ENCODE measurements around the gene ANKRD27. TPM values are rescaled to one million over a fixed set of nuclear protein-coding genes. Genes with fewer than 3 reads are reported as not detected.

Gene ANKRD27
- total RNA-seq, 2 experiments from 2014 or later = 16.5 to 17.6 TPM

GRCh38 chr19:32570081-32570785, 104.7 kb downstream of the ANKRD27 start:
- Mint-ChIP-seq H3K4me3 (peak overlapping the region; percentile 57), H3K36me3 (ENCODE audit: low read depth) (no peaks in the 10 kb centered on the region), H3K27ac (no peak overlapping the region), H3K27me3 (peaks cover 22% of the 10 kb centered on the region), H3K4me1 (ENCODE audit: low read depth) (peaks cover 20% of the 10 kb centered on the region), H3K9me3 (no peaks in the 10 kb centered on the region)
- H3K27ac ChIP-seq (ENCODE audit: low read depth in 1 of 2, low read length in 2 of 2) = no peak overlapping the region
- H3K4me3 ChIP-seq (ENCODE audit: low read length) = no peak overlapping the region
- peaks cover 10% of the 10 kb centered on the region for H3K4me1 ChIP-seq (ENCODE audit: insufficient read depth, low read length)
- no peaks in the 10 kb centered on the region for H3K9me3 ChIP-seq (ENCODE audit: control insufficient read depth in 1 of 2, insufficient read depth in 1 of 2, low read length in 2 of 2)
- CTCF ChIA-PET = interaction anchor here (1.2 kb wide), 1 partner anchor 106 kb away, joined by 3 read pairs; no protein-coding TSS in a partner anchor
- DNase-seq (peak; percentile 14 to 79 (median 45)), ATAC-seq (ENCODE audit: poor library complexity) (peak; percentile 78)
- H3K36me3 ChIP-seq (ENCODE audit: insufficient read depth, low read length) = no peaks in the 10 kb centered on the region
- TF ChIP-seq CTCF (IDR thresholded peaks at IDR 0.05) = peak; percentile 66
- peaks cover 4 to 13% of the 10 kb centered on the region in 2 experiments for H3K27me3 ChIP-seq (ENCODE audit: control insufficient read depth in 1 of 2, insufficient read depth in 2 of 2, low read length in 2 of 2)
- POLR2A ChIA-PET = interaction anchor here (1.0 kb wide), 1 partner anchor 225 kb away, joined by 3 read pairs; the partner anchor contains the start of gene ZNF507
- intact Hi-C loops (cut with DNase I, micrococcal nuclease) = loop anchor here (1.0 to 5.0 kb wide), 5 partner anchors 106 to 1903 kb away; no protein-coding TSS in a partner anchor

DNA sequence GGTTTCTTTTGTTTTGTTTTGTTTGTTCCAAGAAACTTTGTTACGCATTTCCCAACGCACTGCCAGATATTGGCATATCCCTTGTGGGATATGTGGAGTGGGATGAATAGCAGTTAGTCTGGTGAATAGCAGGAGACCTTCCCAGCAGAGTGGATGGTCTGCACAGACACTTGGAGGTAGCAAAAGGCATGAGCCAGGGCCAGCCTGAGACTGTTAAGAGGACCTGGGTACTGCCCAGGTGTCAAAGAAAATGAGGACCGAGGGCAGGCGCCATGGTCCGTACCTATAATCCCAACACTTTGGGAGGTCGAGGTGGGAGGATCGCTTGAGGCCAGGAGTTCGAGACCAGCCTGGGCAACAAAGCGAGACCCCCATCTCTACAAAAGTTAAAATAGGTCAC, 107.5 kb downstream of the ANKRD27 start:
- intact Hi-C loops (cut with DNase I, micrococcal nuclease) = loop anchor here in 1 of 2 experiments (5.0 kb wide), 3 partner anchors 105 to 1885 kb away; no protein-coding TSS in a partner anchor
- no peaks in the 10 kb centered on the region for H3K36me3 ChIP-seq (ENCODE audit: insufficient read depth, low read length)
- ChIA-PET POLR2A (no interaction called here), CTCF (no interaction called here)
- H3K9me3 Mint-ChIP-seq = no peaks in the 10 kb centered on the region
- no peaks in the 10 kb centered on the region for H3K4me1 ChIP-seq (ENCODE audit: insufficient read depth, low read length)
- H3K27ac ChIP-seq (ENCODE audit: low read depth in 1 of 2, low read length in 2 of 2) = no peak overlapping the region
- no peaks in the 10 kb centered on the region for H3K36me3 Mint-ChIP-seq (ENCODE audit: low read depth)
- DNase-seq (no peak), ATAC-seq (ENCODE audit: poor library complexity) (no peak)
- peaks cover 7% of the 10 kb centered on the region for H3K4me1 Mint-ChIP-seq (ENCODE audit: low read depth)
- no peaks in the 10 kb centered on the region for H3K9me3 ChIP-seq (ENCODE audit: control insufficient read depth in 1 of 2, insufficient read depth in 1 of 2, low read length in 2 of 2)
- H3K27me3 ChIP-seq (ENCODE audit: control insufficient read depth in 1 of 2, insufficient read depth in 2 of 2, low read length in 2 of 2) = peaks cover 4 to 13% of the 10 kb centered on the region in 2 experiments
- TF ChIP-seq CTCF (IDR thresholded peaks at IDR 0.05) = no peak
- no peak overlapping the region for H3K27ac Mint-ChIP-seq
- H3K4me3 Mint-ChIP-seq = no peak overlapping the region
- peaks cover 24% of the 10 kb centered on the region for H3K27me3 Mint-ChIP-seq
- H3K4me3 ChIP-seq (ENCODE audit: low read length) = no peak overlapping the region

DNA sequence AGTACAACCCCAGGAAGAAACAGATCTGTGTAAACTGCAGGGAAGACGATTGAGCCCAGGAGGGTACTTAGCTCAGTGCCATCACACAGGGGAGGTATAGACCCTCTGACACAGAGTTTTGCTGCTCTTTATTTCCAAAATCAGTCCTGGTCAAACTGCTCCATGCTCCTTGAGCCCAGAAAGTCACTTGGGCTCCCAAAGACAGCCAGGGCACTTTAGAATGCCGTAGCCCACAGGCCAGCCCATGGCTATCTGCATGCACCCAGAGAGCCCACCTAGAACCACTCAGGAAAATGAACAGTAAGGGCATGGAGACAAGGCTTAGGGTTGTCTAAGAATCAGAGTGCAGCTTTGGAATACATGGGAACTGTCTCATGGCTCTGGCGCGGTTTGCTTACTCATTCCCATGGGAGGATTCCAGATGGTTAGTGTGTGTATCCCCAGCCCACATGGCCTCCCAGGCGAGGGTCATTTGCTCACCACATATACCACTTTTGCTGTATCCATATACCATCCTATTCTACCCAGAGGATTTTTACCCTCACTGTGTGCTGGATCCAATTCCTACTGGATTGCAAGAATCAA, 108.6 kb downstream of the ANKRD27 start:
- H3K9me3 ChIP-seq (ENCODE audit: control insufficient read depth in 1 of 2, insufficient read depth in 1 of 2, low read length in 2 of 2) = no peaks in the 10 kb centered on the region
- peaks cover 4 to 13% of the 10 kb centered on the region in 2 experiments for H3K27me3 ChIP-seq (ENCODE audit: control insufficient read depth in 1 of 2, insufficient read depth in 2 of 2, low read length in 2 of 2)
- H3K9me3 Mint-ChIP-seq = no peaks in the 10 kb centered on the region
- H3K27me3 Mint-ChIP-seq = peaks cover 24% of the 10 kb centered on the region
- intact Hi-C loops (cut with DNase I, micrococcal nuclease) = loop anchor here in 1 of 2 experiments (5.0 kb wide), 3 partner anchors 104 to 1884 kb away; no protein-coding TSS in a partner anchor
- no peak overlapping the region for H3K4me3 ChIP-seq (ENCODE audit: low read length)
- no peaks in the 10 kb centered on the region for H3K36me3 Mint-ChIP-seq (ENCODE audit: low read depth)
- ATAC-seq (ENCODE audit: poor library complexity) (no peak), DNase-seq (no peak)
- no peaks in the 10 kb centered on the region for H3K4me1 ChIP-seq (ENCODE audit: insufficient read depth, low read length)
- TF ChIP-seq CTCF (IDR thresholded peaks at IDR 0.05) = no peak
- ChIA-PET CTCF (interaction anchor here (0.5 kb wide), 1 partner anchor 90 kb away, joined by 3 read pairs; no protein-coding TSS in a partner anchor), POLR2A (no interaction called here)
- H3K36me3 ChIP-seq (ENCODE audit: insufficient read depth, low read length) = no peaks in the 10 kb centered on the region
- H3K27ac Mint-ChIP-seq = no peak overlapping the region
- no peak overlapping the region for H3K27ac ChIP-seq (ENCODE audit: low read depth in 1 of 2, low read length in 2 of 2)
- H3K4me1 Mint-ChIP-seq (ENCODE audit: low read depth) = peaks cover 7% of the 10 kb centered on the region
- H3K4me3 Mint-ChIP-seq = no peak overlapping the region

Data from CD4-positive, alpha-beta T cell (primary cell).